GM18517 (cell line): Measurements from ENCODE around the gene POP5.
"Not testable (repeated sequence)": the region's sequence is repeated elsewhere in the genome, so short reads cannot be mapped to it uniquely, and the experiment has no call there.

Source experiments
- ATAC-seq: cut with Tn5 transposase; IDR thresholded peaks from one replicate; pipeline ENCODE4 v1.9.1; 2021; ENCODE audit warnings: mild to moderate bottlenecking, moderate library complexity; ENCODE audit not compliant: unreplicated experiment

POP5 gene

GRCh38 chr12:120538281-120539156, 42.7 kb downstream of the POP5 start:
- no peak for ATAC-seq

- no peak for ATAC-seq
Observed at GRCh38 chr12:120537856-120538220, 43.4 kb downstream of the POP5 start.

- no peak for ATAC-seq
Observed at GRCh38 chr12:120536064-120536791, 45.0 kb downstream of the POP5 start.

- peak; percentile 26 for ATAC-seq
Observed at GRCh38 chr12:120534703-120535655, 46.2 kb downstream of the POP5 start.

GRCh38 chr12:120534203-120534702, 46.9 kb downstream of the POP5 start, which contains the start of gene RNF10:
RNF10 (plus strand) TSS chr12:120534356; CDS start chr12:120534812, 456 bp downstream.
- peak; percentile 64 for ATAC-seq

GRCh38 chr12:120532701-120533238, 48.4 kb downstream of the POP5 start:
- ATAC-seq: no peak

- not testable (repeated sequence) for ATAC-seq
Observed at GRCh38 chr12:120530418-120530761, 50.8 kb downstream of the POP5 start.

- no peak for ATAC-seq
Observed at GRCh38 chr12:120529641-120530417, 51.4 kb downstream of the POP5 start.

- ATAC-seq: peak; percentile 67
Observed at GRCh38 chr12:120528861-120529525, 52.2 kb downstream of the POP5 start, which contains the start of gene COQ5. COQ5 (minus strand) TSS chr12:120529158; CDS start chr12:120529141, 17 bp downstream.
